Fibroblast of lung (primary cell): ENCODE data around the gene CLIP2. TPM values are rescaled to one million over a fixed set of nuclear protein-coding genes. Genes with fewer than 3 reads are reported as not detected.

Experiments
- DNase-seq, 2 donors: peaks; one replicate each; pipeline versions ENCODE4 v3.0.0 to v3.0.0-alpha.2; 2010; ENCODE audit warnings: low read depth in 2 of 2
- H2AFZ ChIP-seq: 2 replicates; pipeline ENCODE4 v1.5.1; 2012; ENCODE audit warnings: low read length, control low read depth, inconsistent platforms
- H3K27ac ChIP-seq: 2 replicates; pipeline ENCODE4 v1.5.1; 2011; ENCODE audit warnings: low read length, control low read depth; ENCODE audit not compliant: insufficient read depth
- H3K27me3 ChIP-seq: 2 replicates; pipeline ENCODE4 v1.5.1; 2011; ENCODE audit warnings: mild to moderate bottlenecking, low read length; ENCODE audit not compliant: control insufficient read depth, insufficient read depth
- H3K36me3 ChIP-seq: 2 replicates; pipeline ENCODE4 v1.5.1; 2011; ENCODE audit warnings: low read length; ENCODE audit not compliant: control insufficient read depth, insufficient read depth
- H3K4me1 ChIP-seq: 2 replicates; pipeline ENCODE4 v1.5.1; 2011; ENCODE audit warnings: low read length; ENCODE audit not compliant: control insufficient read depth, insufficient read depth; ENCODE audit errors: extremely low read depth
- H3K4me2 ChIP-seq: 2 replicates; pipeline ENCODE4 v1.5.1; 2011; ENCODE audit warnings: low read length, control low read depth; ENCODE audit not compliant: insufficient read depth; ENCODE audit errors: extremely low read depth
- H3K4me3 ChIP-seq, 4 experiments: fragments of 200-600 bp in 1 of 4; sonication (generic) in 1 of 4; replicated peaks in 1 of 4; 2 replicates each; pipeline ENCODE4 v1.5.1; 2011 to 2016; ENCODE audit warnings: low read length in 4 of 4, low read depth in 3 of 4, mild to moderate bottlenecking in 3 of 4, control low read depth in 2 of 4, inconsistent platforms in 1 of 4, mixed read lengths in 1 of 4; ENCODE audit not compliant: insufficient read depth in 1 of 4; ENCODE audit errors: control extremely low read depth in 1 of 4
- H3K79me2 ChIP-seq: 2 replicates; pipeline ENCODE4 v1.5.1; 2012; ENCODE audit warnings: mild to moderate bottlenecking, low read length, inconsistent platforms; ENCODE audit not compliant: control insufficient read depth, insufficient read depth
- H3K9ac ChIP-seq: 2 replicates; pipeline ENCODE4 v1.5.1; 2011; ENCODE audit warnings: mild to moderate bottlenecking, low read length, control low read depth; ENCODE audit not compliant: insufficient read depth
- H3K9me3 ChIP-seq: 2 replicates; pipeline ENCODE4 v1.5.1; 2012; ENCODE audit warnings: low read depth, low read length; ENCODE audit not compliant: control insufficient read depth, insufficient read depth
- H4K20me1 ChIP-seq: 2 replicates; pipeline ENCODE4 v1.5.1; 2011; ENCODE audit warnings: low read length; ENCODE audit not compliant: control insufficient read depth, insufficient read depth; ENCODE audit errors: extremely low read depth
- CTCF ChIP-seq, 2 donors: IDR thresholded peaks in 1 of 2; conservative IDR thresholded peaks in 1 of 2; 1 replicate in 1 of 2; 2 replicates in 1 of 2; pipeline ENCODE4 v1.5.1; 2011 to 2012; ENCODE audit warnings: low read length in 2 of 2, control low read depth in 1 of 2, inconsistent platforms in 1 of 2, low read depth in 1 of 2, mild to moderate bottlenecking in 1 of 2
- EZH2 ChIP-seq: IDR thresholded peaks from 2 replicates; pipeline ENCODE4 v1.5.1; 2012; ENCODE audit warnings: low read length, control low read depth, mild to moderate bottlenecking; ENCODE audit errors: missing control alignments
- polyA plus RNA-seq, 2 donors: library from polyadenylated mRNA; depleted of rRNA in 1 of 2; stranded (reverse) in 1 of 2; unstranded in 1 of 2; fragments of >200 nt; gene quantifications; 2 replicates each; pipeline ENCODE4 v1.2.1, GENCODE V29; 2011 to 2012; ENCODE audit warnings: missing spikeins in 1 of 2
- total RNA-seq: library from RNA; depleted of rRNA; stranded (reverse); fragments of >200 nt; gene quantifications from 2 replicates; pipeline ENCODE4 v1.2.1, GENCODE V29; 2014

CLIP2 gene
- total and polyA plus RNA-seq, 2 donors (not counting 1 experiment from before 2014, with no cell fraction given), result 13.1 to 77.8 TPM

- peak overlapping the region; percentile 97 for H3K4me2 ChIP-seq
- no peak for DNase-seq
- no peaks in the 10 kb centered on the region for H3K36me3 ChIP-seq
- peak overlapping the region; percentile 70 to 89 (median 74) for H3K4me3 ChIP-seq
- no peak for TF ChIP-seq CTCF (conservative IDR thresholded peaks at IDR 0.05 in 1 of 2, IDR thresholded peaks at IDR 0.05 in 1 of 2; ENCODE audit: low read depth in 1 of 2, low read length in 2 of 2)
- TF ChIP-seq EZH2, result no peak
- H3K27ac ChIP-seq, result peak overlapping the region; percentile 60
- H3K9me3 ChIP-seq, result no peaks in the 10 kb centered on the region
- peaks cover 25% of the 10 kb centered on the region for H3K4me1 ChIP-seq
- peak overlapping the region; percentile 92 for H3K9ac ChIP-seq
- H3K79me2 ChIP-seq, result peaks cover 50% of the 10 kb centered on the region
- H2AFZ ChIP-seq, result no peak overlapping the region
- no peaks in the 10 kb centered on the region for H3K27me3 ChIP-seq
- H4K20me1 ChIP-seq, result no peaks in the 10 kb centered on the region
These were observed 699 bp downstream of the CLIP2 start for GRCh38 chr7:74289659-74290552.

- Histone ChIP-seq H3K4me3 (peak overlapping the region; percentile 70 to 89 (median 74)), H4K20me1 (no peaks in the 10 kb centered on the region), H3K9ac (peak overlapping the region; percentile 92), H3K27me3 (no peaks in the 10 kb centered on the region), H3K36me3 (no peaks in the 10 kb centered on the region), H3K27ac (peak overlapping the region; percentile 60), H3K9me3 (no peaks in the 10 kb centered on the region), H3K79me2 (peaks cover 56% of the 10 kb centered on the region), H3K4me2 (peak overlapping the region; percentile 97), H3K4me1 (peaks cover 29% of the 10 kb centered on the region), H2AFZ (no peak overlapping the region)
- no peak for DNase-seq
- TF ChIP-seq CTCF (conservative IDR thresholded peaks at IDR 0.05 in 1 of 2, IDR thresholded peaks at IDR 0.05 in 1 of 2; ENCODE audit: low read depth in 1 of 2, low read length in 2 of 2) (no peak), EZH2 (no peak)
These were observed 1.3 kb downstream of the CLIP2 start for GRCh38 chr7:74290553-74290950.

- Histone ChIP-seq H3K9ac (peak overlapping the region; percentile 92), H3K27me3 (no peaks in the 10 kb centered on the region), H3K9me3 (no peaks in the 10 kb centered on the region), H2AFZ (no peak overlapping the region), H3K4me2 (peak overlapping the region; percentile 97), H3K4me3 (peak overlapping the region; percentile 70 to 89 (median 74)), H3K27ac (peak overlapping the region; percentile 60), H3K79me2 (peaks cover 61% of the 10 kb centered on the region), H3K36me3 (no peaks in the 10 kb centered on the region), H4K20me1 (no peaks in the 10 kb centered on the region), H3K4me1 (peaks cover 29% of the 10 kb centered on the region)
- TF ChIP-seq CTCF (conservative IDR thresholded peaks at IDR 0.05 in 1 of 2, IDR thresholded peaks at IDR 0.05 in 1 of 2; ENCODE audit: low read depth in 1 of 2, low read length in 2 of 2), result no peak
- no peak for TF ChIP-seq EZH2
- DNase-seq, result no peak
These were observed 1.8 kb downstream of the CLIP2 start for GRCh38 chr7:74290981-74291441.
